IMR-90 (cell line): ENCODE measurements around the gene KDM2B. TPM values are rescaled to one million over a fixed set of nuclear protein-coding genes. Genes with fewer than 3 reads are reported as not detected.

Source experiments
- ATAC-seq: fragments of 200-7000 bp; cut with Tn5 transposase; 2 replicates; pipeline ENCODE4 v1.9.1; 2020; ENCODE audit warnings: low read depth, mild to moderate bottlenecking, moderate library complexity
- BruUV-seq: library from RNA; stranded (reverse); fragments of 400-500 nt; replicated peaks from 2 replicates; lab custom pipeline; 2021; lab: Mats Ljungman, UMichigan
- CTCF ChIA-PET: fragments of 300-600 bp; formaldehyde crosslinking; extraction: SDS; loops from one replicate; lab custom pipeline; 2021; ENCODE audit warnings: antibody characterized with exemption; lab: Yijun Ruan, JAX
- POLR2A ChIA-PET: fragments of 300-600 bp; sonication (Branson Sonifier 250); formaldehyde crosslinking; loops from one replicate; lab custom pipeline; 2022; ENCODE audit warnings: antibody characterized with exemption; ENCODE audit not compliant: unreplicated experiment; lab: Charles Lee
- DNase-seq: peaks from one replicate; pipeline ENCODE4 v3.0.0; 2013
- H2AFZ ChIP-seq: replicated peaks from 2 replicates; pipeline ENCODE3; 2013; ENCODE audit warnings: low read length, mild to moderate bottlenecking; ENCODE audit not compliant: poor library complexity
- H2AK5ac ChIP-seq: 2 replicates; pipeline ENCODE4 v1.6.1; 2013; ENCODE audit warnings: low read depth, low read length, inconsistent platforms
- H2AK9ac ChIP-seq: replicated peaks from 2 replicates; pipeline ENCODE3; 2013; ENCODE audit warnings: mild to moderate bottlenecking, low read depth, low read length, moderate library complexity; ENCODE audit not compliant: poor library complexity
- H2BK120ac ChIP-seq: 2 replicates; pipeline ENCODE4 v1.6.1; 2013; ENCODE audit warnings: low read depth, low read length, inconsistent platforms
- H2BK15ac ChIP-seq: 3 replicates; pipeline ENCODE4 v1.6.1; 2013; ENCODE audit warnings: low read depth, low read length, inconsistent platforms
- H2BK20ac ChIP-seq: 2 replicates; pipeline ENCODE4 v1.6.1; 2013; ENCODE audit warnings: low read depth, mild to moderate bottlenecking, inconsistent platforms, low read length, moderate library complexity
- H2BK5ac ChIP-seq: 2 replicates; pipeline ENCODE4 v1.6.1; 2013; ENCODE audit warnings: mild to moderate bottlenecking, low read depth, low read length, inconsistent platforms; ENCODE audit not compliant: poor library complexity, severe bottlenecking
- H3K14ac ChIP-seq: replicated peaks from 2 replicates; pipeline ENCODE4 v1.6.1; 2013; ENCODE audit warnings: low read depth, low read length, inconsistent platforms
- H3K18ac ChIP-seq: 2 replicates; pipeline ENCODE4 v1.6.1; 2013; ENCODE audit warnings: low read depth, low read length, control low read depth
- H3K23ac ChIP-seq: 2 replicates; pipeline ENCODE4 v1.6.1; 2013; ENCODE audit warnings: low read depth, low read length, inconsistent platforms
- H3K27ac ChIP-seq: 2 replicates; pipeline ENCODE4 v1.5.1; 2013; ENCODE audit warnings: mild to moderate bottlenecking, control low read depth, low read length; ENCODE audit not compliant: insufficient read depth
- H3K27me3 ChIP-seq: 2 replicates; pipeline ENCODE4 v1.6.1; 2013; ENCODE audit warnings: low read length; ENCODE audit not compliant: control insufficient read depth, insufficient read depth
- H3K36me3 ChIP-seq: 2 replicates; pipeline ENCODE4 v1.6.1; 2013; ENCODE audit warnings: low read length, mixed read lengths; ENCODE audit not compliant: control insufficient read depth, insufficient read depth
- H3K4ac ChIP-seq: 2 replicates; pipeline ENCODE4 v1.6.1; 2013; ENCODE audit warnings: low read depth, low read length, inconsistent platforms
- H3K4me1 ChIP-seq: 2 replicates; pipeline ENCODE4 v1.6.1; 2013; ENCODE audit warnings: low read length, mixed read lengths; ENCODE audit not compliant: control insufficient read depth, insufficient read depth
- H3K4me2 ChIP-seq: 2 replicates; pipeline ENCODE4 v1.6.1; 2013; ENCODE audit warnings: low read depth, mild to moderate bottlenecking, control low read depth, low read length, moderate library complexity
- H3K4me3 ChIP-seq: 2 replicates; pipeline ENCODE4 v1.5.1; 2013; ENCODE audit warnings: low read depth, mild to moderate bottlenecking, control low read depth, low read length, moderate library complexity; ENCODE audit not compliant: insufficient read depth
- H3K56ac ChIP-seq: 2 replicates; pipeline ENCODE4 v1.6.1; 2013; ENCODE audit warnings: low read length, inconsistent platforms; ENCODE audit not compliant: insufficient read depth; ENCODE audit errors: extremely low read depth
- H3K79me1 ChIP-seq, 2 experiments: 2 replicates each; pipeline ENCODE4 v1.6.1; 2013; ENCODE audit warnings: low read length in 2 of 2, inconsistent platforms in 1 of 2, low read depth in 1 of 2
- H3K9ac ChIP-seq: 2 replicates; pipeline ENCODE4 v1.6.1; 2013; ENCODE audit warnings: low read depth, low read length, control low read depth
- H3K9me1 ChIP-seq: 2 replicates; pipeline ENCODE4 v1.6.1; 2013; ENCODE audit warnings: low read length, inconsistent platforms; ENCODE audit not compliant: insufficient read depth
- H3K9me3 ChIP-seq: 2 replicates; pipeline ENCODE4 v1.6.1; 2013; ENCODE audit warnings: low read length; ENCODE audit not compliant: control insufficient read depth, insufficient read depth
- H4K20me1 ChIP-seq: 2 replicates; pipeline ENCODE4 v1.6.1; 2013; ENCODE audit warnings: low read length, inconsistent platforms; ENCODE audit not compliant: insufficient read depth
- H4K5ac ChIP-seq: 2 replicates; pipeline ENCODE4 v1.6.1; 2013; ENCODE audit warnings: mild to moderate bottlenecking, low read depth, low read length, control low read depth
- H4K8ac ChIP-seq, 2 experiments: 2 replicates each; pipeline ENCODE4 v1.6.1; 2013; ENCODE audit warnings: low read depth in 2 of 2, low read length in 2 of 2, control low read depth in 1 of 2, inconsistent platforms in 1 of 2
- H4K91ac ChIP-seq: 2 replicates; pipeline ENCODE4 v1.6.1; 2013; ENCODE audit warnings: low read depth, low read length, inconsistent platforms; ENCODE audit not compliant: insufficient read depth
- FOS ChIP-seq: fragments of 150-350 bp; IDR thresholded peaks from 2 replicates; pipeline ENCODE4 v1.6.1; 2016; ENCODE audit warnings: low read depth, low read length
- MAFK ChIP-seq: IDR thresholded peaks from 2 replicates; pipeline ENCODE4 v1.6.1; 2012; ENCODE audit warnings: low read depth, low read length, improper control_type of control experiment
- RAD21 ChIP-seq: IDR thresholded peaks from 2 replicates; pipeline ENCODE4 v1.6.1; 2012; ENCODE audit warnings: low read length, improper control_type of control experiment
- RFX5 ChIP-seq: IDR thresholded peaks from 2 replicates; pipeline ENCODE4 v1.8.0; 2012; ENCODE audit warnings: low read depth, mild to moderate bottlenecking, low read length, moderate library complexity
- SMC3 ChIP-seq: fragments of 150-350 bp; IDR thresholded peaks from 2 replicates; pipeline ENCODE4 v1.6.1; 2016; ENCODE audit warnings: low read depth, mild to moderate bottlenecking, antibody characterized with exemption, low read length, moderate library complexity
- WGBS, 2 experiments: methylation state at CpG; one replicate each; pipeline versions ENCODE4 v1.1.5 to v1.1.7; 2013; ENCODE audit warnings: missing lambda C conversion rate in 2 of 2; ENCODE audit not compliant: insufficient read length in 1 of 2; ENCODE audit errors: extremely low coverage in 2 of 2; 5-methylcytosine and 5-hydroxymethylcytosine counted together
- dilution Hi-C: fragments of 300-500 bp; cut with HindIII; formaldehyde crosslinking; loops from one replicate; pipeline ENCODE4 v1.14.3; 2018; ENCODE audit warnings: low sequenced_read_pairs; ENCODE audit not compliant: unreplicated experiment
- in situ Hi-C: fragments of 300-500 bp; cut with MboI; formaldehyde crosslinking; loops from 3 replicates; pipeline ENCODE4 v1.14.3; 2019; ENCODE audit warnings: low sequenced_read_pairs, inconsistent platforms, mixed read lengths
- intact Hi-C: fragments of 100-400 bp; cut with micrococcal nuclease; formaldehyde crosslinking; loops from 2 replicates; pipeline ENCODE4 v1.10.0; 2022
- polyA plus RNA-seq, 3 experiments: library from polyadenylated mRNA; depleted of rRNA; stranded (reverse); fragments of >200 nt; gene quantifications; 2 replicates each; pipeline ENCODE4 v1.2.3, GENCODE V29; 2012; ENCODE audit warnings: low replicate concordance in 1 of 3
- total RNA-seq: library from RNA; depleted of rRNA; stranded (reverse); fragments of >200 nt; gene quantifications from 2 replicates; pipeline ENCODE4 v1.2.3, GENCODE V29; 2012

The KDM2B gene
- total and polyA plus RNA-seq, 2 of the 4 experiments (the other 2 are of a cell fraction), result 22.6 to 24.2 TPM

DNA sequence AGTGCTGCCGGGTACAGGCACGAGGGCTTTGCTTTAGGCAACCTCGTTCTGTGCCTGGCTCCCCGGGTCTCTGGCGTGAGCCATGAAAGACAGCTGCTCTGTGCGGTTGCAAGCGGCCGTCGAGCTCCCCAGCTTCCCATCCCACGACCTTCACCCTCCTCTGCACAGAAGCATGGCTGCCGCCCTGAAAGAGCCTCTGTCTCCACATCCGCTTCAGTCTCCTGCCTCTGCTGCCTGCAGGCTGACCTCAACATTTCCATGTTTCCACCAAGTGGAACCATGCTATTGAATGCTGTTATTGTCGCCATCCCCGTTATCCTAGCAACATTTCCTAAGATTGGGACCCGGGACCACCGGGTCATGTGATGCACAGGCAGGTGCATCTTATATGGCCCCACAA is 57.1 kb downstream of the KDM2B start:
- Histone ChIP-seq H3K9me3 (no peaks in the 10 kb centered on the region), H3K27ac (no peak overlapping the region), H3K9me1 (0 out of 2 replicates have a peak, but pooled peaks cover 3% of the 10 kb centered on the region), H3K36me3 (peaks cover 24% of the 10 kb centered on the region), H4K8ac (no peak overlapping the region), H3K27me3 (no peaks in the 10 kb centered on the region), H3K79me1 (peaks cover 4 to 9% of the 10 kb centered on the region in 2 experiments; a peak in 2 of 4 replicates), H2AFZ (no peak overlapping the region), H2BK15ac (no peak overlapping the region), H2BK5ac (no peak overlapping the region), H3K23ac (no peak overlapping the region), H2BK20ac (no peak overlapping the region), H3K4me1 (no peaks in the 10 kb centered on the region), H3K4ac (no peak overlapping the region), H3K56ac (no peak overlapping the region), H4K91ac (no peak overlapping the region), H3K14ac (no peak overlapping the region), H3K4me2 (no peak overlapping the region), H2AK9ac (peak overlapping the region; percentile 28), H4K5ac (no peak overlapping the region), H4K20me1 (no peaks in the 10 kb centered on the region; the same call in 1 of the 2 replicates), H3K4me3 (no peak overlapping the region), H2AK5ac (no peak overlapping the region), H3K9ac (no peak overlapping the region), H2BK120ac (no peak overlapping the region), H3K18ac (no peak overlapping the region)
- in situ Hi-C loops, result no loop called here
- ATAC-seq (no peak), DNase-seq (no peak)
- dilution Hi-C loops, result no loop called here
- TF ChIP-seq MAFK, result no peak
- TF ChIP-seq SMC3, result no peak
- TF ChIP-seq RAD21, result no peak
- no peak for TF ChIP-seq RFX5
- TF ChIP-seq FOS, result no peak
- intact Hi-C loops, result no loop called here
- POLR2A ChIA-PET, result no interaction called here
- BruUV-seq, result no TSS peak
- 81% methylated on average over 6 of the region's 16 CpGs; no CpG with 5 or more reads in 1 of the 2 experiments for WGBS, 2 experiments
- CTCF ChIA-PET, result no interaction called here
